Measurements from ENCODE around the gene ABCE1.

DNA sequence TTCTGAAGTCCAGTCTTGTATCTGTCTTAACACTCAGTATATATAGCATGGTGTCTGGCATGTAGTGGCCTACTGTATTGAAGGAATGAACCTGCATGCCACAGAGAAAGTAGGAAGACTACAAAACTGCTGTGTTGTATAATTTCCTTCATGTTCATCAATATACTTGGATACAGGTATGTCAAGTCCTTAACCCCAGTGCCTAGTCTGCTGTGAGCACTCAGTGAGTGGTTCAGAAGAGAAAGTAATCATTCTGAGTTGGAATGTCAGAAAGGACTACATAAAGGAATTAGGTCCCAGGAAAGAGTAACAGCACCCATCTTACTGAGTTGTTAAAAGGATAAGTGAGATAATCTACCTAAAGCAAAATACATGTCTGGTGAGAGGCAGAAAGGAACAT lies 32.0 kb downstream of the ABCE1 start:
- TF ChIP-seq EZH2phosphoT487 (IDR thresholded peaks at IDR 0.05; ENCODE audit: borderline replicate concordance, low read length): no peak
- TF ChIP-seq, protein P1, sequence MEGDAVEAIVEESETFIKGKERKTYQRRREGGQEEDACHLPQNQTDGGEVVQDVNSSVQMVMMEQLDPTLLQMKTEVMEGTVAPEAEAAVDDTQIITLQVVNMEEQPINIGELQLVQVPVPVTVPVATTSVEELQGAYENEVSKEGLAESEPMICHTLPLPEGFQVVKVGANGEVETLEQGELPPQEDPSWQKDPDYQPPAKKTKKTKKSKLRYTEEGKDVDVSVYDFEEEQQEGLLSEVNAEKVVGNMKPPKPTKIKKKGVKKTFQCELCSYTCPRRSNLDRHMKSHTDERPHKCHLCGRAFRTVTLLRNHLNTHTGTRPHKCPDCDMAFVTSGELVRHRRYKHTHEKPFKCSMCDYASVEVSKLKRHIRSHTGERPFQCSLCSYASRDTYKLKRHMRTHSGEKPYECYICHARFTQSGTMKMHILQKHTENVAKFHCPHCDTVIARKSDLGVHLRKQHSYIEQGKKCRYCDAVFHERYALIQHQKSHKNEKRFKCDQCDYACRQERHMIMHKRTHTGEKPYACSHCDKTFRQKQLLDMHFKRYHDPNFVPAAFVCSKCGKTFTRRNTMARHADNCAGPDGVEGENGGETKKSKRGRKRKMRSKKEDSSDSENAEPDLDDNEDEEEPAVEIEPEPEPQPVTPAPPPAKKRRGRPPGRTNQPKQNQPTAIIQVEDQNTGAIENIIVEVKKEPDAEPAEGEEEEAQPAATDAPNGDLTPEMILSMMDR (conservative IDR thresholded peaks at IDR 0.05; ENCODE audit: low read depth, low read length): no peak
- no peak for TF ChIP-seq EZH2 (IDR thresholded peaks at IDR 0.05; ENCODE audit: low read length, unreplicated experiment)

All from PC-3 (cell line).